ENCODE measurements around the gene BRF1. TPM values are rescaled to one million over a fixed set of nuclear protein-coding genes. Genes with fewer than 3 reads are reported as not detected.
"Not testable (repeated sequence)": the region's sequence is repeated elsewhere in the genome, so short reads cannot be mapped to it uniquely, and the experiment has no call there.

Gene BRF1
- polyA plus RNA-seq (ENCODE audit: insufficient read length), result 37.6 TPM
- long read RNA-seq, donor 1, partial matches to known transcripts, result 0 of 4 reads
- long read RNA-seq, donor 1, other reads (novel, unspliced or antisense), result 0 of 4 reads
- long read RNA-seq, donor 2, transcript BRF1-211 (18 exons, 3,358 nt), result major isoform, 6 of 31 reads
- long read RNA-seq, donor 2, partial matches to known transcripts, result 25 of 31 reads
- long read RNA-seq, donor 2, other reads (novel, unspliced or antisense), result 0 of 31 reads
- long read RNA-seq, donor 3, partial matches to known transcripts, result 33 of 35 reads
- long read RNA-seq, donor 3, other reads (novel, unspliced or antisense), result 0 of 35 reads
- long read RNA-seq, donor 4, result 0 reads
- long read RNA-seq, donor 5, transcript BRF1-211 (18 exons, 3,358 nt), result major isoform, 6 of 6 reads
- long read RNA-seq, donor 5, partial matches to known transcripts, result 0 of 6 reads
- long read RNA-seq, donor 5, other reads (novel, unspliced or antisense), result 0 of 6 reads
- long read RNA-seq, donor 6, partial matches to known transcripts, result 91 of 92 reads
- long read RNA-seq, donor 6, other reads (novel, unspliced or antisense), result 0 of 92 reads
- long read RNA-seq, donor 7, partial matches to known transcripts, result 0 of 2 reads
- long read RNA-seq, donor 7, other reads (novel, unspliced or antisense), result 0 of 2 reads
- long read RNA-seq, donor 8, partial matches to known transcripts, result 0 of 2 reads
- long read RNA-seq, donor 8, other reads (novel, unspliced or antisense), result 0 of 2 reads

DNA sequence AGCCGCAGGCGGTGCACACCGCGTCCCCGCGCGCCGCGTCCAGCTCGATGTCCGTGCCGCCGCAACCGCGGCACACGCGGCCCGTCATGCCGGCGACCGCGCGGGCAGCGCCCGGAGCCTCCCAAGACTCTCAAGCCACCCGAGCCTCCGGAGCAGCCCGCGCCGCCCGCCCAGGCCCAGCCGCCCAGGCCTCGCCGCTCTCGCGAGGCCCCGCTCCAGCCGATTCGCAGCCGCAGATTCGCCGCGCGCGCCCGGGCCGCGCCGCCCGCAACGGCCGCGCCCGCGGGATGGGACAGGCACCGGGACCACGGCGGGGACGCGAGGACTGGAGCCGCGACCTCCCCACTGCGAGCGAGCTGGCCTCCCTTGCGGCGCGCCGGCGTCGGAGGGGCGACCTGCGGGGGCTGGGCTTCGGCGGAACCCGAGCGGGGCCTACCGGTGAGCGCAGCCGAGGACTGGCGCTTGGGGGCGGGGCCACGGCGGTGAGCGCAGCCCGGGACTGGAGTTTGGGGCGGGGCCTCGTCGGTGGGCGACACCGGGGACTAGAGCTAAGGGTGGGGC, at the start of gene BRF1:
Gene BRF1, minus strand, starts transcription at position 460 of the 561 bp plus-strand sequence. Its CDS starts 372 bp downstream, at position 88.
- peak; percentile 88 for DNase-seq

DNA sequence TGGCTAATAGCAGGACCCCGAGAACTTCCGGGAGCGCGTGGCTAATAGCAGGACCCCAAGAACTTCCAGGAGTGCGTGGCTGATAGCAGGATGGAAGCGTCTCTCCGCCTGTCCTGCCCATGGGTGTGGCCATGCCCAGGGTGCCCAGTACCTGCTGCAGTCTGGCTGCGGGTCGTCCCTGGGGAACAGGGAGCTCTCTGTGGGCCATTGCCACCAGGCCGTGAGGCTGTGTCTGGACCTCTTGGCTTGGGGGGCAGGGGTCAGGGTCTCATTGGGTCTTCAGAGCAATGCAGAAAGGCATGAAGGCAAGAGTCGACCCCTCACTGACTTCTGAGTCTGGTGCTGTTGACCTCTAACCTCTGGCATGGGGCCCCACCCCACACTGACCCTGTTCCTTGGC, 49.2 kb upstream of the BRF1 start:
- DNase-seq, result no peak

DNA sequence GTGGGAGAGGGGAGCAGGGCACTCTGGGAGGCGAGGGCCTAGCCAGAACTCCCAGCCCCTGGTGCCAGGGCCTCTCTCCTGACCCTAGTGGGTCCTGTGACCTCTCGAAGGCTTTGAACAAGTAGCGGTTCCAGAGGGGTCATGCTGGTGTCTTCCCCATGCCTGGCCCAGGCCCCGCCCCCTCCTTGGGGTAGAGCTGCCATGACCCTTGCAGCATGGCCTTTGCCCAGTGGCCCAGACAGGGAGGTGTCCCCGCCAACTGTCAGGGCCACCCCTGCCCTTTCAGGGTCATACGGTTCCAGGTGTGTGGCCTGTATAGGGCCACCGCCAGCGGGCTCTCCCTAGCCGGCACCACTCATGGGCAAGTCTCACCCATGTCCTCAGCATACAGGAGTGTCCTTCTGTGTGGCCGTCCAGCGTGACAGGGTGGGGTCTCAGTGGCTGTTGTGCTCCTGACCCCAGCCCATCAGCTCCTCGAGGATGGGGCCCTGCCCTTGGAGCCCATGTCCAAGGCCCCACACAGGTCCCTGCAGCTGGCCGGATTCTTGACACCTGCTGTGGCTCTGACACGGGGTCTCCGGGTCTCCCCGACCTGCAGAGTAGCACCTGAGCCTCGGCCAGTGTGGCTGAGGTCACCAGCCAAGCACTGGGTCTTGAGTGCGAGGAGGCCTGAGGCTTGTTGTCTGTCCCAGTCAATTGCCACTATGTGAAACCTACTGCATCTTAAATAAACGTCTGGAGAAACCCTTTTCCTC, 48.3 kb upstream of the BRF1 start:
- no peak for DNase-seq

DNA sequence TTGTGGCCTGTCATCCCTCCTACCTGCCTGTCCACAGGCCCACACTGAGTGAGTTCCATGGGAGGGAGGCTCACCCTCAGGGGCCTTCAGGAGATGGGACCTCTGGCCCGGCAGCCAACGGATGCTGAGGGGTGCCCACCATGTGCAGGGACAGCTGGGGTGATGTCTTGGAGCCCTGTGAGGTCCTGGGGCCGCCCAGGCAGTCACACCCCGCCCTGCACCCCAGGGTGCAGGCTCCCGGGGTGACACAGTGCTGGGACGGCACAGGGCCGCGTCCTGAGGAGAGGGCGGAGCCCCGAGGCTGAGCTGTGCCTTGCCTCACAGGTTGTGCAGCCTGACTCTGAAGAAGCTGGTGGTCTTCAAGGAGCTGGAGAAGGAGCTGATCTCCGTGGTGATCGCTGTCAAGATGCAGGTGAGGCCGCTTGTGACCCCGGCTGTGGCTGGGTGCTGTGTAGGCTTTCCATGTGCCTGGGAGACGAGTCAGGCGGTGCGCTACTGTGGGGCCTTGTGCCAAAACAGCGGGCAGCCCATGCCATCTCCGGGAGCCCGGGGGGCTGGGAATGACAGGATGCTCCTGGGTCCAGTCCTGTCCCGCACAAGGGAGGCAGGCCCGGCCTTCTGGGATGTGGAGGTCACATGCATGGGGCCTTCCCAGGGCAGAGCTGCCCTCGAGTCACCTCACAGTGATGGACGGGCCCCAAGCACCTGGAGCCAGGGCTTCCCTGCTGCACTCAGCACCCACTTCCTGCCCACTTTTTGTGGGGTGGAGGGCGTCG, 47.6 kb upstream of the BRF1 start:
- DNase-seq, result no peak

DNA sequence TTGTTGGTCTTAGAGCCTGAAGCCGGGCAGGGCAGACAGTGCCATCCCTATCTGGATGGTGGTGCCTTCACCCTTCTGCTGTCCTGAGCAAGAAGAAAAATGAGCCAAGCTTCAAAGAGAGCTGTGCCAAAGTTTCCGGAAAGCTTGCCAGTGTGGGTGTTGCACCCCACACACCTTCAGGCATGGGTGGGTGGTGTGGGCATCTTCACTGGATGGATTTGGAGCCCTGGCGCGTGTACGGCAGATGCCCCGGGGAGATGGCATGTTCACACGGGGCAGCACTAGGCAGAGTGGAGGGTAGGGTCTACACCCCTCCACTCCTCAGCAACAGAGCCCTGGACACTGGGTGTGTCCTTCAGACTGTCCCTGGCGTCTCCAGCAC, 46.8 kb upstream of the BRF1 start:
- DNase-seq, result no peak

- DNase-seq, result peak; percentile 48
Observed at GRCh38 chr14:105346876-105347586, 46.2 kb upstream of the BRF1 start.

DNA sequence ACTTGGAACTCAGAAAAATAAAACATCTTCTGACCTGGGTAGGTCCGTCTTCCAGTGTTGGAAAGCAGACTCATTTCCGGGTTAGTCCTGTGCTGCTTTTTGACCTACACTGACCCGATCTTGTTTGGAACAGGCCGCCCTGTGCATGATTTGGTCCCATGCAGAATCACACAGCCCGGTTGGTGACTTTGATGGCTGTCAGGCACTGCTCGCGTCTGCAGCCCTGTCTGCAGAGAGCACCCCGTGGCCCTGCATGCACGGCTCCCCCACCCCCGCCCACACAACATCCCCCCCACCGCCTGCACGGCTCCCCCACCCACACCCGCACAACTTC, 45.4 kb upstream of the BRF1 start:
- DNase-seq, result no peak

GRCh38 chr14:105343194-105343593, 42.4 kb upstream of the BRF1 start:
- no peak for DNase-seq

GRCh38 chr14:105340821-105341733, 40.3 kb upstream of the BRF1 start:
- no peak for DNase-seq

- no peak for DNase-seq
Observed at GRCh38 chr14:105337966-105338741, 37.4 kb upstream of the BRF1 start.

GRCh38 chr14:105337433-105337832, 36.6 kb upstream of the BRF1 start:
- no peak for DNase-seq

GRCh38 chr14:105336477-105337287, 35.9 kb upstream of the BRF1 start:
- no peak for DNase-seq

DNA sequence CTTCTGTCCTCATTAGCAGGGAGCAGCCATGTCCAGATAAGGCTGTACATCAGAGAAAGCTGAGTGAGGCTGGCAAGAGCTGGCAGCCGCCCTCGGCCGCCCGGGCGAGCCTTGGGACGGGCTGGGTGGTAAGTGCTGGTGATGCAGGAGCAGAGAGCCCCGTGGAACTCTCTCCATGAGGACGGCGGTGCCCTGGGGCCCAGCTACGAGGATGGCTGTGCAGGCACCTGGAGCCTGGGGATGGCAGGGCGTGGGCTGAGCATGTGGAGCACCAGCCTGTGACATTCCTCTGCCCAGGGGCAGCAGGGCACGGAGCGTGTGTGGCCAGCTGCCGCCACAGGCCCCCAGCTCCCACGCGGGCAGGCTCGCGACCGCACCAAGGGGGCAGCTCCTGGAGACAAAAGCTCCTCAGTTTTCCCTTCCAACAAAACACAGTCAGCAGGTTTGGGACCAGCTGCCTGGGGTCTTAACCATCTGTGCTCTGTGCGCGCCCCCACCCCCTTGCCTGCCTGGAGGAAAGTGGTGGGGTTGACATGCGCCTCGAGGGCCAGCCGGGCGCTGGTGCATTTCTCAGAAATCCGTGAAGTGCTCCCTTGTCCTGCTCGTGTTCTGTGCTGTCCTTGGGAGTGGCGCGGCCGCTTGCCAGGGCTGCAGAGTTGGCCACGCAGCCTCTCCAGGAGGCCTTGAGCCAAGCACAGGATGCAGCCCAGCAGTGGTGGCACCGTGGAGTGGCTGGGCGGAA, 35.1 kb upstream of the BRF1 start:
- no peak for DNase-seq

DNA sequence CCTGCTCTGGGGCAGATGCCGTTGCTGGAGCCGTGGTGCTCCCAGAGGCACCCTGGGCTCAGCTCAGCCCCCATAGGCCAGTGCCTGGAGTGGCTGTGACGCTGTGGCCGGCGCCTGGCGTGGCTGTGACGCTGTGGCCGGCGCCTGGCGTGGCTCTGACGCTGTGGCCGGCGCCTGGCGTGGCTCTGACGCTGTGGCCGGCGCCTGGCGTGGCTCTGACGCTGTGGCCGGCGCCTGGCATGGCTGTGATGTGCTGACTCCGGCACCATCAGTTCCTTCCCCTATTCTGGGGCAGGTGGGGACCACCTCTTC, 34.4 kb upstream of the BRF1 start:
- DNase-seq, result not testable (repeated sequence)

DNA sequence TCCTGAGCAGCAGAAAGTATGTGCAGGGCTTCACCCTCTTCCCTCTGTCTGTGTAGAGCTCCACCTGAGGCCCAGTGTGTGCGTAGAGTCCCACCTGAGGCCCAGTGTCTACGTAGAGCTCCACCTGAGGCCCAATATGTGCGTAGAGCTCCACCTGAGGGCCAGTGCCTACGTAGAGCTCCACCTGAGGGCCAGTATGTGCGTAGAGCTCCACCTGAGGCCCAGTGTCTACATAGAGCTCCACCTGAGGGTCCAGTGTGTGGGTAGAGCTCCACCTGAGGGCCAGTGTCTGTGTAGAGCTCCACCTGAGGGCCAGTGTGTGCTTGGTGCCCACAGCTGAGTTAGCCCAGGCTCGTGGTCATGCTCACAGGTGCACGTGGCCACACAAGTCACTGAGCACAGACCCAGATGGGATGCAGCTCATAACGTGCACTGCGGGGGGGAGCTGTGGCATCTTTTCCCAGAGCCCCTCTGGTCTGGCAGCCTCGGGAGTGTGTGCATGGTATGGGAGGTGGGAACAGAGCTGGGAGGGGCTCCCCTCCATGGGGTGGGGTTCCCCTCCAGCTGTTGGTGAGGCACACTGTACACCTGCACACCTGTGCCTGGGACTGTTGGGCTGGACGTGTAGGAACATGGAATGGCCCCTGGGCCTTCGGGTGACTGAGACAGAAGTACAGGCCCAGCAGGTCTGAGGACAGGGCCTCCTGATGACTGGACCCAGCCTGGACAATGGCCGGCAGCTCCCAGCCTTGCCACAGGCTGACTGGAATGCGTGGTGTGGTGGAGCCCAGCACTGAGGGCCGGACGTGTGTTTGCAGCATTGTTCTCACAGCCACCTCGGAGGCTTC, 33.8 kb upstream of the BRF1 start:
- DNase-seq, result no peak

GRCh38 chr14:105333613-105334364, 33.0 kb upstream of the BRF1 start:
- no peak for DNase-seq

Data from left kidney (tissue), 8 donors.